K562 (cell line): Measurements from ENCODE around the gene PCLAF. TPM values are rescaled to one million over a fixed set of nuclear protein-coding genes. Genes with fewer than 3 reads are reported as not detected.

Source experiments
- ATAC-seq: fragments of 200-7000 bp; cut with Tn5 transposase; 3 replicates; pipeline ENCODE4 v1.9.1; 2020; ENCODE audit warnings: moderate library complexity
- BruUV-seq: library from RNA; stranded (reverse); fragments of 400-500 nt; replicated peaks from 2 replicates; lab custom pipeline; 2021; lab: Mats Ljungman, UMichigan
- CTCF ChIA-PET: fragments of 300-600 bp; formaldehyde crosslinking; extraction: SDS; loops from one replicate; lab custom pipeline; 2021; ENCODE audit warnings: low intra/inter-chr PET ratio; lab: Yijun Ruan, JAX
- POLR2A ChIA-PET: fragments of 300-600, 350-650 bp; sonication (Branson Sonifier 250); formaldehyde crosslinking; extraction: SDS; loops from one replicate; lab custom pipeline; 2021; ENCODE audit warnings: antibody characterized with exemption, inconsistent platforms; lab: Yijun Ruan, JAX
- DNase-seq, 4 experiments: peaks; one replicate each; pipeline versions ENCODE4 v3.0.0 to v3.0.0-alpha.2; 2011 to 2018; ENCODE audit warnings: low spot score in 3 of 4, mixed read lengths in 3 of 4; ENCODE audit errors: extremely low read depth in 1 of 4
- FAIRE-seq: peaks from 2 replicates; lab custom pipeline; 2011; peaks lifted over from hg19 to GRCh38; lab: Jason Lieb, UNC
- H2AFZ ChIP-seq: 2 replicates; pipeline ENCODE4 v1.6.0; 2011; ENCODE audit warnings: low read depth, low read length, control low read depth, inconsistent platforms
- H3K27ac ChIP-seq: fragments of 200-600 bp; 3 replicates; pipeline ENCODE4 v1.8.0; 2011; ENCODE audit warnings: low read depth, mild to moderate bottlenecking, control low read depth, inconsistent platforms, low read length, moderate library complexity, mixed read lengths; ENCODE audit errors: extremely low read depth
- H3K27me3 ChIP-seq, 2 experiments: fragments of 300-600 bp in 1 of 2; 2 replicates in 1 of 2; 3 replicates in 1 of 2; pipeline versions ENCODE4 v1.6.0 to v1.8.0; 2011; ENCODE audit warnings: inconsistent platforms in 2 of 2, low read length in 2 of 2, mild to moderate bottlenecking in 1 of 2, mixed read lengths in 1 of 2, moderate library complexity in 1 of 2; ENCODE audit not compliant: control insufficient read depth in 2 of 2, insufficient read depth in 2 of 2
- H3K36me3 ChIP-seq: fragments of 300-600 bp; 3 replicates; pipeline ENCODE4 v1.8.0; 2011; ENCODE audit warnings: mild to moderate bottlenecking, low read length, inconsistent platforms; ENCODE audit not compliant: control insufficient read depth, insufficient read depth
- H3K4me1 ChIP-seq, 2 experiments: fragments of 200-600 bp in 1 of 2; replicated peaks in 1 of 2; 2 replicates in 1 of 2; 3 replicates in 1 of 2; pipeline versions ENCODE4 v1.5.1 to v1.8.0; 2011; ENCODE audit warnings: inconsistent platforms in 2 of 2, low read length in 2 of 2, mild to moderate bottlenecking in 1 of 2, mixed read lengths in 1 of 2, moderate library complexity in 1 of 2; ENCODE audit not compliant: control insufficient read depth in 2 of 2, insufficient read depth in 2 of 2
- H3K4me2 ChIP-seq: 2 replicates; pipeline ENCODE4 v1.6.1; 2011; ENCODE audit warnings: low read length, control low read depth, inconsistent platforms, mixed read lengths; ENCODE audit not compliant: insufficient read depth
- H3K4me3 ChIP-seq: fragments of 200-600 bp; sonication (generic), shearing (Covaris generic); 2 replicates; pipeline ENCODE4 v1.5.1; 2016; ENCODE audit warnings: control low read depth, inconsistent platforms
- H3K79me2 ChIP-seq: fragments of 200-600 bp; 3 replicates; pipeline ENCODE4 v1.8.0; 2011; ENCODE audit warnings: low read length, inconsistent platforms; ENCODE audit not compliant: control insufficient read depth, insufficient read depth
- H3K9ac ChIP-seq, 2 experiments: 2 replicates each; pipeline versions ENCODE4 v1.6.0 to v1.6.1; 2011; ENCODE audit warnings: low read depth in 2 of 2, low read length in 2 of 2, control low read depth in 1 of 2, inconsistent platforms in 1 of 2, mild to moderate bottlenecking in 1 of 2, mixed read lengths in 1 of 2; ENCODE audit not compliant: insufficient read depth in 1 of 2
- H3K9me1 ChIP-seq: one replicate; pipeline ENCODE4 v1.6.0; 2011; ENCODE audit warnings: inconsistent platforms, mild to moderate bottlenecking, low read length, moderate library complexity; ENCODE audit not compliant: control insufficient read depth, insufficient read depth
- H3K9me3 ChIP-seq: replicated peaks from 2 replicates; pipeline ENCODE4 v1.5.1; 2011; ENCODE audit warnings: low read depth, low read length, inconsistent platforms; ENCODE audit not compliant: control insufficient read depth, insufficient read depth
- H4K20me1 ChIP-seq: replicated peaks from 2 replicates; pipeline ENCODE4 v1.6.1; 2011; ENCODE audit warnings: low read length, inconsistent platforms, mixed read lengths; ENCODE audit not compliant: control insufficient read depth, insufficient read depth
- CBFB ChIP-seq: sonication (generic); formaldehyde crosslinking; IDR thresholded peaks from 2 replicates; pipeline ENCODE4 v1.4.0; 2020; ENCODE audit warnings: mild to moderate bottlenecking, missing genetic modification reagents
- FOXA3 ChIP-seq, 2 experiments: fragments of 450-650 bp in 1 of 2; sonication (generic) in 1 of 2; formaldehyde crosslinking; IDR thresholded peaks in 1 of 2; conservative IDR thresholded peaks in 1 of 2; 2 replicates each; pipeline versions ENCODE4 v1.4.0 to v1.8.0; 2020 to 2022; ENCODE audit warnings: mild to moderate bottlenecking in 2 of 2, missing genetic modification reagents in 1 of 2
- NCOA1 ChIP-seq: fragments of 450-650 bp; IDR thresholded peaks from 2 replicates; pipeline ENCODE4 v1.6.1; 2016; ENCODE audit warnings: low read depth
- NCOA6 ChIP-seq: fragments of 450-650 bp; IDR thresholded peaks from 2 replicates; pipeline ENCODE4 v1.6.1; 2017; ENCODE audit warnings: mild to moderate bottlenecking
- NR2C1 ChIP-seq, 2 experiments: fragments of 450-650 bp; IDR thresholded peaks; 2 replicates each; pipeline ENCODE4 v1.6.1; 2017; ENCODE audit warnings: mild to moderate bottlenecking in 2 of 2, antibody characterized with exemption in 1 of 2, inconsistent platforms in 1 of 2, missing compliant biosample characterization in 1 of 2, missing genetic modification characterization in 1 of 2
- SIN3A ChIP-seq, 2 experiments: fragments of 150-350 bp in 1 of 2; IDR thresholded peaks; 2 replicates each; pipeline ENCODE4 v1.6.1; 2011 to 2016; ENCODE audit warnings: borderline replicate concordance in 2 of 2, low read depth in 2 of 2, low read length in 2 of 2, mild to moderate bottlenecking in 2 of 2, moderate library complexity in 2 of 2; ENCODE audit not compliant: control insufficient read depth in 1 of 2
- SMARCC2 ChIP-seq: fragments of 450-650 bp; IDR thresholded peaks from 2 replicates; pipeline ENCODE4 v1.6.1; 2017; ENCODE audit warnings: antibody characterized with exemption, moderate library complexity, mild to moderate bottlenecking, low read depth
- TCF3 ChIP-seq: sonication (generic); formaldehyde crosslinking; IDR thresholded peaks from 2 replicates; pipeline ENCODE4 v1.4.0; 2020; ENCODE audit warnings: mild to moderate bottlenecking, missing genetic modification reagents
- ZBED1 ChIP-seq: IDR thresholded peaks from 2 replicates; pipeline ENCODE4 v1.6.1; 2014
- ZC3H8 ChIP-seq: fragments of 450-650 bp; IDR thresholded peaks from 2 replicates; pipeline ENCODE4 v1.6.1; 2017
- ZNF830 ChIP-seq: fragments of 250-450 bp; sonication (Bioruptor Pico); IDR thresholded peaks from 2 replicates; pipeline ENCODE4 v1.5.0; 2021; ENCODE audit warnings: mild to moderate bottlenecking
- WGBS: fragments of 100-300 bp; shearing (Covaris generic); methylation state at CpG from one replicate; pipeline ENCODE4 v1.1.6; 2016; ENCODE audit warnings: low coverage, mixed read lengths; ENCODE audit not compliant: insufficient coverage; ENCODE audit errors: missing lambda C conversion rate; 5-methylcytosine and 5-hydroxymethylcytosine counted together
- in situ Hi-C: fragments of 300-500 bp; cut with MboI; formaldehyde crosslinking; loops from 4 replicates; pipeline ENCODE4 v1.15.0; 2018; ENCODE audit warnings: inconsistent platforms, mixed read lengths
- intact Hi-C: fragments of 100-400 bp; cut with micrococcal nuclease; formaldehyde crosslinking; loops from 2 replicates; pipeline ENCODE4 v1.14.2; 2022
- polyA plus RNA-seq, 8 experiments: library from polyadenylated mRNA; depleted of rRNA in 4 of 8; stranded (reverse) in 5 of 8; unstranded in 3 of 8; fragments of >200 nt; fragmentation: Nextera tagmentation in 2 of 8; fragmentation: Illumina TruSeq in 1 of 8; extraction: Ambion mirVana in 2 of 8; extraction: Trizol in 1 of 8; gene quantifications; 2 replicates each; pipeline versions ENCODE4 v1.2.1 to v1.2.3, GENCODE V29; 2011 to 2014; ENCODE audit warnings: inconsistent platforms in 1 of 8, missing spikeins in 1 of 8
- total RNA-seq, 7 experiments: library from RNA; depleted of rRNA in 6 of 7; stranded (reverse); fragments of >200 nt in 6 of 7; fragmentation: Illumina TruSeq in 2 of 7; extraction: Trizol in 2 of 7; gene quantifications; 2 replicates each; pipeline versions ENCODE4 v1.2.1 to v1.2.3, GENCODE V29; 2011 to 2021; ENCODE audit warnings: low replicate concordance in 1 of 7
- TF ChIP-seq, protein P1 (sequence below): IDR thresholded peaks from 2 replicates; pipeline ENCODE4 v1.6.1; 2011; ENCODE audit warnings: borderline replicate concordance, low read depth, mild to moderate bottlenecking, moderate library complexity, low read length; ENCODE audit not compliant: insufficient read depth, poor library complexity, severe bottlenecking
- TF ChIP-seq, protein P2 (sequence below), 2 experiments: fragments of 150-350 bp in 1 of 2; IDR thresholded peaks; 2 replicates each; pipeline ENCODE4 v1.6.1; 2012 to 2016; ENCODE audit warnings: low read depth in 2 of 2, low read length in 2 of 2, mild to moderate bottlenecking in 1 of 2, moderate library complexity in 1 of 2

The PCLAF gene
- total and polyA plus RNA-seq, 9 of the 15 experiments (the other 6 are each of a cell fraction or from before 2014, with no cell fraction given): 112 to 881 (median 360) TPM

DNA sequence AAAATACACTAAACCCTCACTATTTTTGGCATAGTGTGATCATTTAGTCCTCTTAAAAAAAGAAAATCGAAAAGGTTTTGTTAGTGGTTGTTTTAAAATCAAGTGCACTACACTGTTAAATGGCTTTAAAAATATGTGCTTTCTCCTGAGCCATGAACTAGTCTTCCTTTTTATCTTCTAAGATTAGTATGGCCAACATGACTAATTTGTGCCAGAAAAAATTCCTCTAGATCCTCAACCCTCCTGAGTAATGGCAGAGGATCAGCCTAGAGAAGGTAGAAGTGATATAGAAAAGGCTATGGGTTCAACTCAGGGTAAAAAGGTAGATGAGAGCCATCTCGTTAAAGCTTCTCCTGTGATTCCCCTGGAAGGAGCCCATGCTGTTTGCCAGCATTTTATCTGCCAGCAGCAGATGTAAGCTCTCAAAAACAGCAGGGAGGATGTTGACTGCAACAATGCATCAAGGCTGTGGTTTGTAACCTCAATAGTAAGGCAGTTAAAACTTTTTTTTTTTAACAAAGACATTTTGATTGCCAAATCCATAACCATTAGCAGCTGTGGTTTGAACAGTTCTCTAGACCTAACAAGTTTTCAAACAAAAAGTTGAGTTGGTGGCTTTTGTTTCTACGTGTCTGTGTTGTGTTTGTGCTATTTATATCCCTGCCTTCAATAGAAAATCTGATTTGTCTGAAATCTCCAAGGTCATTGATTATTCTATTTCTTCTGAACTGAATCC, 48.9 kb upstream of the PCLAF start:
- Histone ChIP-seq H3K4me1 (peaks cover 3 to 19% of the 10 kb centered on the region in 2 experiments; a peak in 3 of 5 replicates), H3K9ac (no peak overlapping the region), H3K79me2 (no peaks in the 10 kb centered on the region), H3K27ac (peak overlapping the region; percentile 24; the same call in 1 of the 3 replicates), H3K4me2 (no peak overlapping the region), H3K9me1 (no peaks in the 10 kb centered on the region), H4K20me1 (no peaks in the 10 kb centered on the region), H3K4me3 (no peak overlapping the region), H3K9me3 (no peaks in the 10 kb centered on the region), H3K27me3 (no peaks in the 10 kb centered on the region), H2AFZ (no peak overlapping the region), H3K36me3 (peaks cover 9% of the 10 kb centered on the region; the same call in 2 of the 3 replicates)
- 3% methylated on average over 3 of the region's 3 CpGs for WGBS
- ChIA-PET CTCF (interaction anchor here (0.5 to 0.6 kb wide), 2 partner anchors 74 to 220 kb away, joined by 3 to 4 read pairs; no protein-coding TSS in a partner anchor), POLR2A (interaction anchor here (0.5 to 1.1 kb wide), 6 partner anchors 9 to 221 kb away, joined by 3 to 6 read pairs (median 4); partner anchors contain the start of gene ZNF609)
- DNase-seq (peak in 3 of 4 experiments; percentile 22 to 80 (median 62)), FAIRE-seq (peak; percentile 93), ATAC-seq (peak; percentile 93)
- BruUV-seq: no TSS peak
- intact Hi-C loops: loop anchor here (5.0 to 10.0 kb wide), 3 partner anchors 135 to 297 kb away; no protein-coding TSS in a partner anchor
- in situ Hi-C loops: no loop called here
- TF ChIP-seq ZC3H8 (no peak), TCF3 (peak; percentile 93), SIN3A (IDR thresholded peaks at IDR 0.05; ENCODE audit: borderline replicate concordance in 2 of 2, control insufficient read depth in 1 of 2, low read depth in 2 of 2, low read length in 2 of 2) (no peak), NR2C1 (IDR thresholded peaks at IDR 0.05) (no peak), NR2C1 (tag; IDR thresholded peaks at IDR 0.05) (no peak), NCOA6 (no peak), SMARCC2 (no peak), FOXA3 (CRISPR knock-in tag; conservative IDR thresholded peaks at IDR 0.05 in 1 of 2, IDR thresholded peaks at IDR 0.05 in 1 of 2) (peak in 1 of 2 experiments; percentile 63; a peak in 2 of 4 replicates), CBFB (no peak), ZNF830 (CRISPR knock-in tag) (no peak), NCOA1 (peak; percentile 70), ZBED1 (0 out of 2 replicates have a peak, but pooled peaks have one; percentile 68)
- TF ChIP-seq, protein P1, sequence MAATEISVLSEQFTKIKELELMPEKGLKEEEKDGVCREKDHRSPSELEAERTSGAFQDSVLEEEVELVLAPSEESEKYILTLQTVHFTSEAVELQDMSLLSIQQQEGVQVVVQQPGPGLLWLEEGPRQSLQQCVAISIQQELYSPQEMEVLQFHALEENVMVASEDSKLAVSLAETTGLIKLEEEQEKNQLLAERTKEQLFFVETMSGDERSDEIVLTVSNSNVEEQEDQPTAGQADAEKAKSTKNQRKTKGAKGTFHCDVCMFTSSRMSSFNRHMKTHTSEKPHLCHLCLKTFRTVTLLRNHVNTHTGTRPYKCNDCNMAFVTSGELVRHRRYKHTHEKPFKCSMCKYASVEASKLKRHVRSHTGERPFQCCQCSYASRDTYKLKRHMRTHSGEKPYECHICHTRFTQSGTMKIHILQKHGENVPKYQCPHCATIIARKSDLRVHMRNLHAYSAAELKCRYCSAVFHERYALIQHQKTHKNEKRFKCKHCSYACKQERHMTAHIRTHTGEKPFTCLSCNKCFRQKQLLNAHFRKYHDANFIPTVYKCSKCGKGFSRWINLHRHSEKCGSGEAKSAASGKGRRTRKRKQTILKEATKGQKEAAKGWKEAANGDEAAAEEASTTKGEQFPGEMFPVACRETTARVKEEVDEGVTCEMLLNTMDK: no peak
- TF ChIP-seq, protein P2, sequence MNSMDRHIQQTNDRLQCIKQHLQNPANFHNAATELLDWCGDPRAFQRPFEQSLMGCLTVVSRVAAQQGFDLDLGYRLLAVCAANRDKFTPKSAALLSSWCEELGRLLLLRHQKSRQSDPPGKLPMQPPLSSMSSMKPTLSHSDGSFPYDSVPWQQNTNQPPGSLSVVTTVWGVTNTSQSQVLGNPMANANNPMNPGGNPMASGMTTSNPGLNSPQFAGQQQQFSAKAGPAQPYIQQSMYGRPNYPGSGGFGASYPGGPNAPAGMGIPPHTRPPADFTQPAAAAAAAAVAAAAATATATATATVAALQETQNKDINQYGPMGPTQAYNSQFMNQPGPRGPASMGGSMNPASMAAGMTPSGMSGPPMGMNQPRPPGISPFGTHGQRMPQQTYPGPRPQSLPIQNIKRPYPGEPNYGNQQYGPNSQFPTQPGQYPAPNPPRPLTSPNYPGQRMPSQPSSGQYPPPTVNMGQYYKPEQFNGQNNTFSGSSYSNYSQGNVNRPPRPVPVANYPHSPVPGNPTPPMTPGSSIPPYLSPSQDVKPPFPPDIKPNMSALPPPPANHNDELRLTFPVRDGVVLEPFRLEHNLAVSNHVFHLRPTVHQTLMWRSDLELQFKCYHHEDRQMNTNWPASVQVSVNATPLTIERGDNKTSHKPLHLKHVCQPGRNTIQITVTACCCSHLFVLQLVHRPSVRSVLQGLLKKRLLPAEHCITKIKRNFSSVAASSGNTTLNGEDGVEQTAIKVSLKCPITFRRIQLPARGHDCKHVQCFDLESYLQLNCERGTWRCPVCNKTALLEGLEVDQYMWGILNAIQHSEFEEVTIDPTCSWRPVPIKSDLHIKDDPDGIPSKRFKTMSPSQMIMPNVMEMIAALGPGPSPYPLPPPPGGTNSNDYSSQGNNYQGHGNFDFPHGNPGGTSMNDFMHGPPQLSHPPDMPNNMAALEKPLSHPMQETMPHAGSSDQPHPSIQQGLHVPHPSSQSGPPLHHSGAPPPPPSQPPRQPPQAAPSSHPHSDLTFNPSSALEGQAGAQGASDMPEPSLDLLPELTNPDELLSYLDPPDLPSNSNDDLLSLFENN (IDR thresholded peaks at IDR 0.05; ENCODE audit: low read depth in 2 of 2, low read length in 2 of 2): peak in 1 of 2 experiments; percentile 58; a peak in 1 of 4 replicates
